ENCODE measurements around the gene SLC7A8.

Gene SLC7A8

DNA sequence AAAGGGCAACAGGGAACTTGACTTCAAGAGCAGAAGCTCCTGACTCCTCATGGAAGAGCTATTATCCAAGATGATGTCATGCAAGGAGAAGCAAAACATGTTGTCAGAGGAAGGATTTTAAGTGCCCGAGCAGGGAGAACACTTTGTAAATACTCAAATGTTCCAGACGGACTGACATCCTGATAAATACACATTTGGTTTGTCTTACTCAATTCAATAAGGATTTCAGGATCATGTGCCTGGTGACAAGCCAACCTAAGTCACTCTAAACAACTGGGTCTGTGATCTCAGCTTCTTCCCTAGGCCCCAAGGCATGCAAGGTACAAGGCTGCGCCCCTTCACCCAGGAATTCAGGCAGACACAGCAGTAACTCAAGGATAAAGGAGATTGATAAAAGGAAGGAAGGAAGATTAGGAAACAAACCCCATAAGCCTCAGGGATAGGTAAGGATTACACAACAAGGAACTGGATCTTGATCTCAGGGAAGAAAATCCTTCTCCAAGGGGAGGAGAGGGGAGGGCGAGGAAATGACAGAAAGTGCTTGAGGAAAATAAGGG is 37.6 kb downstream of the SLC7A8 start:
- no peak overlapping the region for H3K27ac Mint-ChIP-seq
- no peaks in the 10 kb centered on the region for H3K9me3 Mint-ChIP-seq
- H3K4me3 Mint-ChIP-seq, result no peak overlapping the region
- H3K27me3 Mint-ChIP-seq, result peaks cover 16 to 36% of the 10 kb centered on the region in 2 donors
- no peak for DNase-seq
- ATAC-seq (replicated peaks), result no peak
- no peaks in the 10 kb centered on the region for H3K36me3 Mint-ChIP-seq (ENCODE audit: insufficient read depth)
- no peaks in the 10 kb centered on the region for H3K4me1 Mint-ChIP-seq (ENCODE audit: low read depth in 2 of 2)

DNA sequence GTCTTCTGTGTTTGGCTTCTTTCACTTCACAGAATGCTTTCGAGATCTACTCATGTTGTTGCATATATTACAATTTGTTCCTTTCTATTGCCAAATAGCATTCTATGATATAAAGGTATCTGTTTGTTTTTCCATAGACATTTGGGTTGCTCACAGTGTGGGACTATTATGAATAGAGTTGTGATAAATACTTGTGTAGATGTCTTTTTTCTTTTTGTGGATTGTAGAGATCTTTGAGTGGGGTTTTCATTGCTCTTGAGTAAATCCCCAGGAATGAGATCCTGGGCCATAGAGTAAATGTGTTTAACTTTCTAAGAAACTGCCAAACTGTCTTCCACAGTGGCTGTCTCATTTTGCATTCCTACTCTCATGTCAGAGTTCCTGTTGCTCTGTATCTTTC is 39.5 kb downstream of the SLC7A8 start:
- H3K9me3 Mint-ChIP-seq, result no peaks in the 10 kb centered on the region
- H3K36me3 Mint-ChIP-seq (ENCODE audit: insufficient read depth), result no peaks in the 10 kb centered on the region
- no peak overlapping the region for H3K27ac Mint-ChIP-seq
- no peak for DNase-seq
- no peak overlapping the region for H3K4me3 Mint-ChIP-seq
- no peak for ATAC-seq (replicated peaks)
- peaks cover 17 to 26% of the 10 kb centered on the region in 2 donors for H3K27me3 Mint-ChIP-seq
- peaks cover 0 to 4% of the 10 kb centered on the region in 2 donors for H3K4me1 Mint-ChIP-seq (ENCODE audit: low read depth in 2 of 2)

DNA sequence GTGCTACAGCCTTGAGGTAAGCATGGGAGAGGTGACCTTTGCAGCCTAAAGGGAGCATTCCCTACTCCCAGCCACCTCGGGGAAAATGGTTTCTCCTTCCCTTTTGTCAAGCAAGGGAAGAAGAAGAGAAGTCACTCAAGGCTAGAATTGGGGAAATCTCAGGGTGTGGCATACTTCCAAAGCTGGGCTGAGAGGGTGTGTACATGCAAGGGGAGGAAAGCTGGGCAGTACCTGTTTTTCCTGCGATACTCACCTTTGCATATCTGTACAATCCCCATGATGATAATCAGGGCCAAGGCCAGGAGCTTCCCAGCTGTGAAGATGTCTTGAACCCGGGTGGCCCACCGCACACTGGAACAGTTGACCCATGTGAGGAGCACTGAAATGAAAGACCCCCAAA is 40.6 kb downstream of the SLC7A8 start:
- Mint-ChIP-seq H3K4me3 (no peak overlapping the region), H3K27ac (no peak overlapping the region), H3K27me3 (peaks cover 17 to 30% of the 10 kb centered on the region in 2 donors), H3K9me3 (no peaks in the 10 kb centered on the region), H3K36me3 (ENCODE audit: insufficient read depth) (no peaks in the 10 kb centered on the region), H3K4me1 (ENCODE audit: low read depth in 2 of 2) (peaks cover 0 to 4% of the 10 kb centered on the region in 2 donors)
- ATAC-seq (replicated peaks) (no peak), DNase-seq (no peak)

DNA sequence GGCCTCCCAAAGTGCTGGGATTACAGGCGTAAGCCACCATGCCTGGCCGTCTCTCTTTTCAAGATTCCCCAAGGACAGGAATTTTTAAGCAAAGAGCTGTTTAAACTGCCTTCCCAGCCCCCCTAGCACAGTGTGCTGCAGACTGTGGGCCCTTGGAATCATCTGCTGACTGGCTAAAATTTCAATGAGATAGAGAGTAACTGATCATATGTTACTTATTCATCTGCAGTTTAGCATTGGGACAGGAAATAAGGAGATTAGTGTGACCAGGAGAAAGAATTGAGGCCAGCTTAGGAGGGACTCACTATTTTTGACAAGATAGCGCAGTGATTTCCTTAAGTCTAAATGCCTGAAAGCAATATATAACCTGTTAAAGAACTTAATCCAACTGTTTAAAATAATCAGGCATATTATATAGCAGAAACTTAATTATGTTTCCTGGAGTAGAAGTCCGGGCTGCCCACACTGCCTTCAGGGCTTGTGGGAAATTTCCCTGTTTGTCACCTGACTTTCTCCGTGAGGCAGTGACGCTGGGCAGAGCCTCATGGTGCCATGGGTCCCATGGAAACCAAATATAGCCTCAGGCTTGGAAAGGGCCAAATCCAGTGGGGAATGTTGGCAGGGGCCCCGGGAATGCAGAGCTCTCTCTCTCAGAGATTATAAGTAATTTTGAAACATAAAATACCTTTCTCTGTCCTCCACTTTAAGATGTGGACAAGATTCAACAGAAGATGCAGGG is 41.6 kb downstream of the SLC7A8 start:
- no peak for ATAC-seq (replicated peaks)
- peaks cover 0 to 4% of the 10 kb centered on the region in 2 donors for H3K4me1 Mint-ChIP-seq (ENCODE audit: low read depth in 2 of 2)
- H3K36me3 Mint-ChIP-seq (ENCODE audit: insufficient read depth), result no peaks in the 10 kb centered on the region
- peaks cover 17 to 37% of the 10 kb centered on the region in 2 donors for H3K27me3 Mint-ChIP-seq
- no peak overlapping the region for H3K27ac Mint-ChIP-seq
- no peak overlapping the region for H3K4me3 Mint-ChIP-seq
- DNase-seq, result no peak
- no peaks in the 10 kb centered on the region for H3K9me3 Mint-ChIP-seq

DNA sequence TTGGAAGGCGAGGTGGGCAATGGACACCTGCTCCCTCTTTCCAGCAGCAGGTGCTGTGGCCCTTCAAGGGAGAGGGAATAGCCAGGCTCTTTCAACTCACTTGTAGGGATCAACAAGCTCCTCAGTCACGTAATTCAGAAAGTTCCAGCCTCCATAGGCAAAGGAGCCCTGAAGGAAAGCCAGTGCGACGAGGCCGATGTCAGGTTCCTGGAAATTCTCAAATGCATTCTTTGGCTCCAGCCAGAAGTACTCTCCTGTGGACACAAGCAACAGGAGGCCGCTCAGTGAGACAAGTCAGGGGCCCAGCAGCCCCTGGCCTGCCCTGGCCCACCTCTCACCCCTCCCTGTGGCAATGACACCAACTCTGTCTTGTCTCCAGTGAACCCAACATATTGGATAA is 43.1 kb downstream of the SLC7A8 start:
- Mint-ChIP-seq H3K27ac (no peak overlapping the region), H3K9me3 (no peaks in the 10 kb centered on the region), H3K36me3 (ENCODE audit: insufficient read depth) (no peaks in the 10 kb centered on the region), H3K4me1 (ENCODE audit: low read depth in 2 of 2) (peaks cover 0 to 4% of the 10 kb centered on the region in 2 donors), H3K4me3 (no peak overlapping the region), H3K27me3 (peaks cover 13 to 23% of the 10 kb centered on the region in 2 donors)
- DNase-seq (no peak), ATAC-seq (replicated peaks) (no peak)

DNA sequence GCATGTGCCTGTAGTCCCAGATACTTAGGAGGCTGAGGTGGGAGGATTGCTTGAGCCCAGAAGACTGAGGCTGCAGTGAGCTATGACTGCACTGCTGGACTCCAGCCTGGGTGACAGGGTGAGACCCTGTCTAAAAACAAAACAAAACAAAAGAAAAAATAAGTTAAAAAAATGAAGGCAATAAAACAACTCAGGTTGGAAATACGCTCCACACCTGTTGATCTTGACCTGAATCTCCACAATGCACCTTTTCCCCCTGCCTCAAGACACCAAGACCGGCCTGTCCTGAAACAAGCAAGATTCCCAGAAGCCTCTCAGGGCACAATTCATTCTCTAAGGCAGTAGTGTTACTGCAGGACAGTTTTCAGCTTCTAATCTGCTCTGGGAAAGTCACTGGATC is 43.6 kb downstream of the SLC7A8 start:
- Mint-ChIP-seq H3K9me3 (no peaks in the 10 kb centered on the region), H3K36me3 (ENCODE audit: insufficient read depth) (no peaks in the 10 kb centered on the region), H3K4me1 (ENCODE audit: low read depth in 2 of 2) (peaks cover 0 to 4% of the 10 kb centered on the region in 2 donors), H3K27ac (peak overlapping the region in 1 of 2 donors; percentile 12), H3K27me3 (peaks cover 12 to 23% of the 10 kb centered on the region in 2 donors), H3K4me3 (no peak overlapping the region)
- ATAC-seq (replicated peaks) (no peak), DNase-seq (no peak)

DNA sequence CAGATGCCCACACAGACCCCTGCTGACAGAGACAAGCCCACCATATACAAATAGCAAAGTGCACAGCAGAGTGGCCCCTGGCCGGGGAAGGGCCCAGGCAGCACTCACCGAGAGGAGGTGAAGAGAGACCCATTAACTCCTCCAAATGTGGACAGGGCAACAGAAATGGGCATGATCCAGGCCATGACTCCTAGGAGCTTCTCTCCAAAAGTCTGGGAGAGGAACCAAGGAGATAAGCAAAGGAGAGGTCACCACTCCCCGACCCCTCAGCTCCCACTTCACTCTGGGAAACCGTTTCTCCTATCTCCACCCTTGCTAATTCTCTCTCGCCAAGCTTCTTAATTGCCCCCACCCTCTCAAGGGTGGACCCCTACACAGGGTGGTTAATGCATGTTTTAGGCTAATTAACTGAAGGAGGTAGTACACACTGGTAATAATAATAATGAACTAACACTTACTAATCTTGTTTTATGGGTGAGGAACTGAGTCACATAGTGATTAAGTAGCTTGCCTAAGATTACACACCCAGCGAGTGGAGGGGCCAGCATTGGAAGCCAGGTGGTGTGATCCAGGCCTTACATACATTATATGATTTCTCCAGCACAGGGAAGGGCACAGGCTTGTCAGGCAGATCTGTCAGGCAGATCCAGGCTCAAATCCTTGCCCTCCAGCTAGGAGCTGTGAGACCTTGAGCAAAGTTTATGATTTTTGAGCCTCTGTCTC is 45.5 kb downstream of the SLC7A8 start:
- Mint-ChIP-seq H3K9me3 (no peaks in the 10 kb centered on the region), H3K36me3 (ENCODE audit: insufficient read depth) (no peaks in the 10 kb centered on the region), H3K27me3 (peaks cover 12 to 23% of the 10 kb centered on the region in 2 donors), H3K27ac (no peak overlapping the region), H3K4me1 (ENCODE audit: low read depth in 2 of 2) (peaks cover 0 to 4% of the 10 kb centered on the region in 2 donors), H3K4me3 (no peak overlapping the region)
- no peak for ATAC-seq (replicated peaks)
- no peak for DNase-seq

DNA sequence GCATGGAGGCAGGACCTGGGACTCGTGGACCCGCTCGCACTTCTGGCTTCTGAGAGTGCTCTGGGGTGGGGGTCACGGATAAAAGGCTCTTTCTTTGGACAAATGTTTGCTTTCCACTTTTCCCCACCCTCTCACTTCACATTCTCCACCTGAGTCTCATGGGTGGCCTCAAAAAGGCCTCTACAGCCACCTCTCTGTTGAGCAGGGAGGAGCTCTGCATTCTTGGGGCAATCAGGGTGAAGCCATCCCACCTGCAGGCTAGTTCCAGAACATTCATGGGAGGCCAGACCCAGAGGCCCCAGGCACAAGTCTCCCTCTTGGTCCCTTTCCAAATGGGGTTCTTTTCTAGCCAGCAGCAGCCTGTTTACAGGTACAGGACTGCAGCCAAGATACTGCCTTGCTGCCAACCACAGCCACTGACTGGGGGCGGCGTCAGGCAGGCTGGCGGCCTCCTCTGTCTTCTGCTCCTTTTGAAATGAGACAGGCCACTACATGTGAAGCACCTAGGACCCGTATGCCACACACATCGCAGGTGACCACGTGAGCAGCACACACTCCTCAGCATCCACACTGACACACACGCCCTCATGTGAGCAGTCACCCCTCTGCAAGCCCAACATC is 46.2 kb downstream of the SLC7A8 start:
- peaks cover 12 to 23% of the 10 kb centered on the region in 2 donors for H3K27me3 Mint-ChIP-seq
- H3K4me3 Mint-ChIP-seq, result no peak overlapping the region
- no peak overlapping the region for H3K27ac Mint-ChIP-seq
- peaks cover 0 to 4% of the 10 kb centered on the region in 2 donors for H3K4me1 Mint-ChIP-seq (ENCODE audit: low read depth in 2 of 2)
- H3K36me3 Mint-ChIP-seq (ENCODE audit: insufficient read depth), result no peaks in the 10 kb centered on the region
- ATAC-seq (replicated peaks), result no peak
- H3K9me3 Mint-ChIP-seq, result no peaks in the 10 kb centered on the region
- DNase-seq, result no peak

DNA sequence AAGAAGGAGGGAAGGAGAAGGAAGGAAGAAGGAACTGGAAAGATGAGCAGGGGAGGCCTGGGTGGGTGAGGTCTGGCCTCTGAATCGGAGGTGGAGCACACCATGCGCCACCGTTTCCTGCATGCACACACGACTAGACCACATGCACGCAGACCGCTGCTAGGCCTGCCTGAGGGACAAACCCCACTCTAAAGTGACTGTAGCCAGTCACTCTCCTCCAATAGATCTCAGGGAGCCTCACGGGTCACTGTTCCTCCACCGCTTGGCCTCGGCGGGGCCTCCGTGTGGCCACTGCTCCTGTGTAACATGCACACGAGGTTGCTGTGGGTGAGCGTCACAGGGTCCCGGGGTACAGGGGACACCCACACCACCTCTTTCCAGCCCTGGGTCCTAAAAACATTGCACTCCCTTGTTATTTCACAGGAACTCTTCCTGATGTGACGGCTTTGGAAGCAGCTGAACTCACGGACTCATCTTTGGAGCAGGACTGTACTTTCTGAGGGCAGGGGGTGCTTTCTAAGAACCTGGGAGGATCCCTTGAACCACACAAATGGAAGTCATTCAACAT is 46.8 kb downstream of the SLC7A8 start:
- H3K4me1 Mint-ChIP-seq (ENCODE audit: low read depth in 2 of 2), result peaks cover 0 to 4% of the 10 kb centered on the region in 2 donors
- ATAC-seq (replicated peaks), result no peak
- H3K27me3 Mint-ChIP-seq, result peaks cover 12 to 23% of the 10 kb centered on the region in 2 donors
- H3K9me3 Mint-ChIP-seq, result no peaks in the 10 kb centered on the region
- no peaks in the 10 kb centered on the region for H3K36me3 Mint-ChIP-seq (ENCODE audit: insufficient read depth)
- no peak overlapping the region for H3K4me3 Mint-ChIP-seq
- DNase-seq, result no peak
- H3K27ac Mint-ChIP-seq, result no peak overlapping the region

DNA sequence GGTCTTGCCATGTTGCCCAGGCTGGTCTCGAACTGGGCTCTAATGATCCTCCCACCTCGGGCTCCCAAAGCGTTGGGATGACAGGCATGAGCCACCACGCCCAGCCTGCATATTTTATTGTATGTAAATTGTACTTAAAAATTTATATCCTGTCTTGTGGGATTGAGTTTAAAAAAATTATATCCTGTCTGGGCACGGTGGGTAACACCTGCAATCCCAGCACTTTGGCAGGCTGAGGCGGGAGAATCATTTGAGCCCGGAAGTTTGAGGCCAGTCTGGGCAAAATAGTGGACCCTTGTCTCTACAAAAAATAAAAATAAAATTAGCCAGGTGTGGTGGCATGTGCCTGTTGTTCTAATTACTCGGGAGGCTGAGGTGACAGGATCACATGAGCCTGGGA is 50.5 kb downstream of the SLC7A8 start:
- Mint-ChIP-seq H3K4me1 (ENCODE audit: low read depth in 2 of 2) (peaks cover 1 to 5% of the 10 kb centered on the region in 2 donors), H3K27ac (no peak overlapping the region), H3K27me3 (peaks cover 9 to 28% of the 10 kb centered on the region in 2 donors), H3K36me3 (ENCODE audit: insufficient read depth) (no peaks in the 10 kb centered on the region), H3K9me3 (no peaks in the 10 kb centered on the region), H3K4me3 (no peak overlapping the region)
- ATAC-seq (replicated peaks), result no peak
- DNase-seq, result no peak

DNA sequence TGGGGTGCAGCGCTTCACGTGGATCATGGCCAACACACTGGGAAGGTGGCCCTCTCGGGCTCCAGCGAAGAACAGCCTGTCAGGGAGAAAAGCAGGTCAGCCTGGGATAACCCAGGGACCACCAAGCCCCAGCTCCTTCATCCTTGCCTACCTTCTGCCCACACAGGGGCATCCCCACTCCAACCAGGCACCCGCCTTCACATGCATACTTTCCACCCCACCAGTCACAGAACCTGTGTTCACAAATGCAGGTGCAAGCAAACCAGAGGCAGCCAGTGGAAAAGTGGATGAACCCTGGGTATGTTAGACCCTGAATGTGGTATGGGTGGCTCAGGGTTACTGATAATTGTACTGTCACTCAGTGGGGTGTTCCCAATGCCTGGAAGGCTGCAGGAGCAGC is 52.0 kb downstream of the SLC7A8 start:
- no peaks in the 10 kb centered on the region for H3K9me3 Mint-ChIP-seq
- H3K4me1 Mint-ChIP-seq (ENCODE audit: low read depth in 2 of 2), result peaks cover 4 to 6% of the 10 kb centered on the region in 2 donors
- H3K4me3 Mint-ChIP-seq, result no peak overlapping the region
- DNase-seq (no peak), ATAC-seq (replicated peaks) (no peak)
- H3K36me3 Mint-ChIP-seq (ENCODE audit: insufficient read depth), result no peaks in the 10 kb centered on the region
- H3K27me3 Mint-ChIP-seq, result peaks cover under 1 to 28% of the 10 kb centered on the region in 2 donors
- no peak overlapping the region for H3K27ac Mint-ChIP-seq

DNA sequence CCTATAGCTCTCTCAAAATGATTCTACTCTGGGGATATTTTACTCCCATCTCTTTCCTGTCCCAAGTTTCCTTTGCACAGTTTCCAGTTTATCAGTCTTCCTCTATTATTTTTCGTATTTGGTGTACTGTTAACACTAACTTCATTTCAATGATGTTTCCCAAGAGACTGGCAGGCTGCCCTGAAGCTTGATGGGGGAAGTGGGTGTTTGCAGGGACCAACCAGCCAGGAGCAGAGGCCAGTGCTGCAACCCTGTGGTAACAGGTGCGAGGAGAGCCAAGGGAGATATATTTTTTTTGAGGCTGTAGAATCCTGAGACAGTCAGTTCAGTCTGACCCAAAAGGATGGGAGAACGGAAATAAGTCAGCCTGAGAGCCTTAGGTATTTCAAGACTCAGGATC is 52.6 kb downstream of the SLC7A8 start:
- Mint-ChIP-seq H3K27me3 (peaks cover 6 to 29% of the 10 kb centered on the region in 2 donors), H3K9me3 (no peaks in the 10 kb centered on the region), H3K36me3 (ENCODE audit: insufficient read depth) (no peaks in the 10 kb centered on the region), H3K4me1 (ENCODE audit: low read depth in 2 of 2) (peaks cover 4 to 6% of the 10 kb centered on the region in 2 donors), H3K4me3 (no peak overlapping the region), H3K27ac (no peak overlapping the region)
- no peak for DNase-seq
- no peak for ATAC-seq (replicated peaks)

DNA sequence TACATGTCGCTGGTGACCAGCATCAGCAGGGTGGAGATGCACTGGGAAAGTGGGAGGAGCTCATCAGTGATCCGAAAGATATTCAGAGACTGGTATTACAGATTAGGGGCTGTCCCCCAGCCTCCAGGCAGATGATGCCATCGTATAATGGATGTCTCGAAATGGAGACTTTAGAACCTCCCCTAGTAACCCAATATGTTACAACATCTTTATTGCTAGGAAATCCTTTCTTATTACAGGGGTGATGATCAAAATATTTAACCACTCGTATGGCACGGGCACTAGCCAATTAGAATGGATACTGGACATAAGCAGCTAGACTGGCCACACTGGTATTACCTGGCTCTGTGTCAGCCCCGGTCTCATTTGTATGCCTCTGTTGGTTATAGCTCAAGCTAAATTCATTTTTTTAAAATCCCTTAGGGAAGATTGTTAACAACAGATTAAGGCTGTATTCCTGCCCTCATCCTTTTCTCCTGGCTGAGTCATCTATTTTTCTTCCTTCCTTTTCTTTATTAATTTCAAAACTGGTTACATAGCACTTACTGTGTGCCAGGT is 53.6 kb downstream of the SLC7A8 start:
- Mint-ChIP-seq H3K4me3 (no peak overlapping the region), H3K4me1 (ENCODE audit: low read depth in 2 of 2) (peaks cover 4 to 6% of the 10 kb centered on the region in 2 donors), H3K27me3 (peaks cover 9 to 29% of the 10 kb centered on the region in 2 donors), H3K9me3 (no peaks in the 10 kb centered on the region), H3K36me3 (ENCODE audit: insufficient read depth) (no peaks in the 10 kb centered on the region), H3K27ac (no peak overlapping the region)
- ATAC-seq (replicated peaks), result no peak
- no peak for DNase-seq
